ENCODE data around the gene TUSC2.

- TF ChIP-seq POLR2A (IDR thresholded peaks at IDR 0.05) (no peak), CTCF (IDR thresholded peaks at IDR 0.05 in 8 of 11, conservative IDR thresholded peaks at IDR 0.05 in 3 of 11) (no peak)
Observed at GRCh38 chr3:50370594-50370993, 42.6 kb upstream of the TUSC2 start.
